ENCODE data around the gene GFM2. TPM values are rescaled to one million over a fixed set of nuclear protein-coding genes. Genes with fewer than 3 reads are reported as not detected.

Gene GFM2
- total and polyA plus RNA-seq, 2 of the 13 experiments (the other 11 are each of a cell fraction or from before 2014, with no cell fraction given), result 22.0 to 41.6 TPM

DNA sequence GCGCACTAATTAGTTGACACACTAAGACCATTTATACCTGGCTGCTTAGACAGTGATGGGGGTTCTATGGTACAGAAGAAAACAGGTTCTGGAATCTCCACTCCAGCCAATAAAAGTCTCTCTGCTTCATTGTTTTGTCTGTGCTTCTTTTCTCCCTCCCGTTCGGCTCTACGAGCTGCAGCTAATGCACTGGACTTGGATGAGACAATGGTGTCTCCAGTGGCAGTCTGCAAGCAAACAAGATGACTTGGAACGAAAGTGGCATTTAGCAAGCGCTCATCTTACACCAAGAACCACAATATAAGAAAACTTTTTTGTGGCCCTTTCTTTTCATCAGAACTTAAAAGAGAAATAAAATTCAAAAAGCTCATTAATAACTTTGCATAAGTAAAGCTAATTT, 30.2 kb downstream of the GFM2 start:
- no peaks in the 10 kb centered on the region for H3K4me1 ChIP-seq (ENCODE audit: insufficient read depth, low read length)
- H3K9me3 ChIP-seq (ENCODE audit: low read length), result no peaks in the 10 kb centered on the region
- no peak overlapping the region for H2AFZ ChIP-seq (ENCODE audit: low read length)
- H3K4me2 ChIP-seq (ENCODE audit: low read depth, low read length), result no peak overlapping the region
- H3K27me3 ChIP-seq (ENCODE audit: control insufficient read depth in 1 of 2, insufficient read depth in 2 of 2, low read length in 2 of 2), result no peaks in the 10 kb centered on the region
- no peak overlapping the region for H3K9ac ChIP-seq (ENCODE audit: insufficient read depth, low read depth, low read length)
- intact Hi-C loops (cut with micrococcal nuclease; ENCODE audit: unreplicated experiment) (no loop called here), in situ Hi-C loops (cut with HindIII; ENCODE audit: extremely low pct_ligation_motif_present, low pct_unique_long_range_greater_than_20kb) (no loop called here)
- H4K20me1 ChIP-seq (ENCODE audit: insufficient read depth, low read length), result no peaks in the 10 kb centered on the region
- DNase-seq (ENCODE audit: low spot score) (no peak), FAIRE-seq (no peak), ATAC-seq (no peak)
- no TSS peak for BruUV-seq (replicated peaks)
- no peaks in the 10 kb centered on the region for H3K79me2 ChIP-seq (ENCODE audit: insufficient read depth, low read length)
- TF ChIP-seq ZMYM2 (CRISPR knock-in tag; IDR thresholded peaks at IDR 0.05), result no peak
- no peak for TF ChIP-seq ZBTB7A (CRISPR knock-in tag; IDR thresholded peaks at IDR 0.05)
- TF ChIP-seq ZNF12 (CRISPR knock-in tag; IDR thresholded peaks at IDR 0.05), result no peak
- no peak for TF ChIP-seq FOXK2 (IDR thresholded peaks at IDR 0.05)
- TF ChIP-seq POLR2AphosphoS2 (IDR thresholded peaks at IDR 0.05; ENCODE audit: low read depth, low read length), result no peak
- TF ChIP-seq, protein P1, sequence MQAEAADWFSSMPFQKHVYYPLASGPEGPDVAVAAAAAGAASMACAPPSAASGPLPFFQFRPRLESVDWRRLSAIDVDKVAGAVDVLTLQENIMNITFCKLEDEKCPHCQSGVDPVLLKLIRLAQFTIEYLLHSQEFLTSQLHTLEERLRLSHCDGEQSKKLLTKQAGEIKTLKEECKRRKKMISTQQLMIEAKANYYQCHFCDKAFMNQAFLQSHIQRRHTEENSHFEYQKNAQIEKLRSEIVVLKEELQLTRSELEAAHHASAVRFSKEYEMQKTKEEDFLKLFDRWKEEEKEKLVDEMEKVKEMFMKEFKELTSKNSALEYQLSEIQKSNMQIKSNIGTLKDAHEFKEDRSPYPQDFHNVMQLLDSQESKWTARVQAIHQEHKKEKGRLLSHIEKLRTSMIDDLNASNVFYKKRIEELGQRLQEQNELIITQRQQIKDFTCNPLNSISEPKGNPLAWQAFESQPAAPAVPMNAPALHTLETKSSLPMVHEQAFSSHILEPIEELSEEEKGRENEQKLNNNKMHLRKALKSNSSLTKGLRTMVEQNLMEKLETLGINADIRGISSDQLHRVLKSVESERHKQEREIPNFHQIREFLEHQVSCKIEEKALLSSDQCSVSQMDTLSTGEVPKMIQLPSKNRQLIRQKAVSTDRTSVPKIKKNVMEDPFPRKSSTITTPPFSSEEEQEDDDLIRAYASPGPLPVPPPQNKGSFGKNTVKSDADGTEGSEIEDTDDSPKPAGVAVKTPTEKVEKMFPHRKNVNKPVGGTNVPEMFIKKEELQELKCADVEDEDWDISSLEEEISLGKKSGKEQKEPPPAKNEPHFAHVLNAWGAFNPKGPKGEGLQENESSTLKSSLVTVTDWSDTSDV (CRISPR knock-in tag; IDR thresholded peaks at IDR 0.05), result no peak
- no peak for TF ChIP-seq ZNF792 (CRISPR knock-in tag; IDR thresholded peaks at IDR 0.05)
- TF ChIP-seq ZNF33A (CRISPR knock-in tag; IDR thresholded peaks at IDR 0.05; ENCODE audit: borderline replicate concordance), result no peak
- no peak for TF ChIP-seq NPAS2 (CRISPR knock-in tag; IDR thresholded peaks at IDR 0.05; ENCODE audit: borderline replicate concordance)
- no peak for TF ChIP-seq PLRG1 (conservative IDR thresholded peaks at IDR 0.05)
- 98% methylated on average over 6 of the region's 6 CpGs for WGBS (ENCODE audit: low lambda C conversion rate)
- ChIA-PET POLR2A (no interaction called here), CTCF (ENCODE audit: low intra/inter-chr PET ratio, low total read pairs) (no interaction called here)
- H3K36me3 ChIP-seq (replicated peaks in 1 of 2; ENCODE audit: control insufficient read depth in 1 of 2, insufficient read depth in 2 of 2, low read length in 2 of 2), result peaks cover 8 to 55% of the 10 kb centered on the region in 2 experiments
- no peak overlapping the region for H3K4me3 ChIP-seq (replicated peaks in 1 of 3; ENCODE audit: insufficient read depth in 1 of 3, low read depth in 2 of 3, low read length in 3 of 3)
- H3K27ac ChIP-seq (ENCODE audit: extremely low read length, insufficient read depth, low read length), result no peak overlapping the region
